HG03460 (cell line): ENCODE results near the gene SPIN1.

Source experiments
- ATAC-seq: cut with Tn5 transposase; IDR thresholded peaks from one replicate; pipeline ENCODE4 v1.9.1; 2021; ENCODE audit not compliant: unreplicated experiment

Gene SPIN1

DNA sequence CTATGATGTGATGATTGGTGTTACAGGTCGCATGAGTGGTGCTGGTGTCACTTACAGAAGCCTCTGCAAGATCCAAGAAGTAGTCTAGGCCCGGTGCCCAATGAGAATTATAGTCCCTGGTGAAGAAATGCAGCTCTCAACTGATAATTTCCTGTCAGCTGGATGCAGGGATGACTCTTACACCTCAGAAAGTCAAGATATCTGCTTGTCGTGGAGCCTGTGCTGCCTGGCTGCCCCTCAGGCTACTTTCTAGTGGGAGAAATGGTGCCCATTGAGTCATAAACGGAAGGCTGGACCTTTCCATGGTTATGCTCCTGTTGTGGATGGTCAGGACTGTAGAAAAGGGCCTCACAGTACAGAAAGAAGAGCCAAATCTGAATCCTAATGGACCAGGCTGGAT lies 99.9 kb downstream of the SPIN1 start:
- ATAC-seq, result no peak

DNA sequence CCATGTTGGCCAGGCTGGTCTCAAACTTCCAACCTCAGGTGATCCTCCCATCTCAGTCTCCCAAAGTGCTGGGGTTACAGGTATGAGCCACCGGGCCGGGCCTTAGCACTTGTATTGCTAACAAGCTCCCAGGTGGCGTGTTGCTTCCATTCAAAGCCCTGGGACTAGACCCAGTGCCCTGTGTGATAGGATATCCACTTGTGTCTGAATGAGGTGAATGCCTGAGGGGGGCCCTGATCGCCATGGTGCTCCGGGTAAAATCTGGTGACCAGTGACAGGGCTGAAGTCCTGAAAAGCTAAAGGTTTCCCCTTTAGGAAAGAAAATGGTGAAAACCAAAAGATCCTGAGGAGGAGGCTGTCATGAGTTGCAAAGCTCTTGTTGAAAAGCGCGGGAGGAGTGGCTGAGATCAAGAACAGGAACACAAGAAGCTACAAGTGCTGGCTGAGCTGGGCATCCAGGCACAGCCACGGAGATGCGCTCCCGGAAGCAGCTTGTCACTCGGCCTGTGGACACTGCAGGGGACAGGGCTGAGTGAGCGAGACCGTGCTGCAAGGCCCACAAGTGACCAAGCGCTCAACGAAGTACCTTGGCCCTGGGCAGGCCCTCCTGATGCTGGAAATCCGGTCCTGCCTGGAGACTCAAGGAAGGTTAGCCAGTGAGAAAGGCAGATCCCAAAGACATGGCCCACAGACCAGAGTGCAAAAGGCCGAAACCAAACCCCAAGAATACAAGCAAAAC lies 106.9 kb downstream of the SPIN1 start:
- no peak for ATAC-seq

DNA sequence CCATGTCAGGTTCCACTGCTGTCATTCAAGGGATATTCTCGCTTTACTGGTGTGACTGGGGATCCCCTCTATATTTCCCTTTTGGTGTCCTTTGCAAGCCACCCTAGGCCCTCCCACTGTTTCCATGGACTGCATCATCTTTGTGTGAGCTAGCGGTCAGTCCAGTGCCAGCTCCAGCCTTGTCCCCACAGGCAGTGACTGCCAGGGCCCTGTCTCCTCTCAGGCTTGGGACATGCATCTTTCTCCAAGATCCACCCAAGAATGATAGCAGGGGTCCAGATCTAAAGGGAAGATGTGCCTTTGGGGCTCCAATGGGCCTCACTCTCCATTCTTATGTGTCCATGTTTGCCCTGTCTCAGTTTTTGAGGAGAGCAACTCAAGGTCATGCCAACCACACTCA lies 109.0 kb downstream of the SPIN1 start:
- no peak for ATAC-seq

DNA sequence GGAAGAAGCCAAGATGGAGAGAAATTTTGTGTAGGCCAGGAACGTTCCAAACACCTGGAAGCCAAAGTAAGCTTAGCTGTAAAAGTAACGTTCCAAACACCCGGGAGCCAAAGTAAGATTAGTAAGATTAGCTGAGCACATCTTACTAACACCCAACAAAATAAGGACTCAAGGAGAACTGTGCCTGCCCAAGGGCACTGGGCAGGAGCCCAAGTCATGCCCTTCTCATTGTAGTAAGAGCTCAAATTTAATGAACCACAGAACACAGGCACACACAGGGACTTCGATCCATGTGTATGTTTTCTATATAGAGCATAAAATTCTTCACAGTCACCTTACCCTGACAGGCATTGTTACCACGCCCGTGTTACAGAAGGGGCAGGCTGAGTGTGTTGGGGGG lies 110.6 kb downstream of the SPIN1 start:
- no peak for ATAC-seq

DNA sequence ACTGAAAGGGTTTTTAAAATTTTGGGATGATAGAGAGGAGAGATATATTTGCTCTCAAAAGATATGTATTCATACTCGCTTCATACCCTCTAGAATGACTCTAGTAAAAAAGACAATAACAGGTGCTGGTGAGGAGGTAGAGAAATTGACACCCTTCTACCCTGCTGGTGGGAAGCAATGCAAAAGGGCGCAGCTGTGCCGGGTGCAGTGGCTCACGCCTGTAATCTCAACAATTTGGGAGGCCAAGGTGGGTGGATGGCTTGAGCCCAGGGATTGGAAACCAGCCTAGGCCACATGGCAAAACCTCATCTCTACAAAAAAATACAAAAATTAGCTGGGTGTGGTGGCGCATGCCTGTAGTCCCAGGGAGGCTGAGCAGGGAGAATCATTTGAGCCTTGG lies 112.8 kb downstream of the SPIN1 start:
- no peak for ATAC-seq

DNA sequence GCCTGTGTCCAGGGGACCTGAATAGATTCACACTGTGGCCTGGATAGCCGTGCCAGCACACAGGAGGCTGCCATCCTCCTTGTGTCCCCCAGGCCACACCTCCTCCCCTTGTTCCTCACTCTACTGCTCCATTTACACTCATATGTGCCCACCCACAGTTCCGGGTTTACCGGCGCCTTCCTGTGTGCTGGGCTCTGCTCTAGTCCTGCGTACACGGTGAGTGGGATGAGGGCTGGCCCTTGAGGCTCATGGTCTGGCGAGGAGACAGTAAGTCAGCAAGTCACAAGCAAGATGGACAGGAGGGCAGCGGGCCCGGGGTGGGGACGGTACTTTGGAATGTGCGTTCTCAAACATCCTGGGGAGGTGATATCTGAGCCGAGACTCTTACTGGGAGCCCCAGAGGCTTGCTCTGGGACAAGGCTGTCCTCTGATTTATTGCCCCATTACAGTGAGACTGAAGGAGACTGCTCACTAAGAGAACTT lies 114.3 kb downstream of the SPIN1 start:
- no peak for ATAC-seq

DNA sequence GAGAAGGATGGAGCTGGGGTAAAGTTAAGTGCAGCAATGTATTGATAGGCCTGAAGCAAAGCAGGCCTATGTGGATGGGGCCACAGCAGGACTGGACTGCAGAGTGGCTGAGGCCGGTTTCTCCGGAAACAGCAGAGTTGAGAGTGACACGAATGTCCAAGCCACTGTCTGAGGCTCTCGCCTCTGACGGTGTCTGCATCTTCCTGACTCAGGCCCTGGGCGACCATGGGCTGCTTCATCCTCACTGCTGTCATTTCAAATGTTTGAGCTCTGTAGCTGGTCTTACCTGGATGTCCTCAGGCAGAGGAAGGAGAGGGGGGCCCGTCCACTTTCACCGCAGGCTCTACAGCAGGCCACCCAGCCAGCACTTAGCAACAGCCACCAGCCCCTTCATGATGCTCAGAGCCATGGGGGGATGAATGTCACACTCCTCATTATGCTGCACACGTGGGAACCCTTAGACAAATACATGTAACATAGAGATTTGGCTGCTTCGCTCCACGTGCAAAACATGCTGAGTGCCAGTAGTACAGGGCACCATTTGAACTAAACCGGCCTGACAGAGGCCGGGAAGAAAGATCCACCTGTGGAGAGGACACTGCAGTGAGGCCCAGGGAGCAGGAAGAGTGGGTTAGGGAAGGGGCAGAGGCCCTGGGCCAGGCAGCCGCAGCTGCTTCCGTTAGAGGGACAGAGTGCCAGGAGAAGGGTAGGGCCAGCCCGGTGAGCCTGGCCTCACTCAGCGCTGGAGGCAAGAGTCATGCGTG lies 115.0 kb downstream of the SPIN1 start:
- no peak for ATAC-seq

- no peak for ATAC-seq
These were observed 115.9 kb downstream of the SPIN1 start for GRCh38 chr9:88503845-88504764.

- no peak for ATAC-seq
These were observed 120.1 kb downstream of the SPIN1 start for GRCh38 chr9:88508326-88508725.

DNA sequence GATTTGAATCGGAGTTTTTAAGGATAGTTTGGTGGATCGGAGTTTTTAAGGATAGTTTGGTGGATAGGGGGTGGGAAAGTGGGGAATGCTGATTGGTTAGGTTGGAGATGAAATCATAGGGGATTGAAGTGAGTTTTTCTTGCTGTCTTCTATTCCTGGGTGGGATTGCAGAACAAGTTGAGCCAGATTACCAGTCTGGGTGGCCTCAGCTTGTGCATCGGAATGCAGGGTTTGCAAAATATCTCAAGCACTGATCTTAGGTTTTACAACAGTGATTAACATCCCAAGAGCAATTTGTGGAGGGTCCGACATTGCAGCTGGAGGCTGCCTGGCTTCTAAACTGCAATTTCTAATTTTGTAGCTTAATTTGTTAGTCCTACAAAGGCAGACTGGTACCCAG lies 123.7 kb downstream of the SPIN1 start:
- ATAC-seq, result no peak

- ATAC-seq, result no peak
These were observed 126.0 kb downstream of the SPIN1 start for GRCh38 chr9:88514247-88514646.

GRCh38 chr9:88521308-88521707 lies 133.1 kb downstream of the SPIN1 start:
- ATAC-seq, result no peak

- no peak for ATAC-seq
These were observed 134.1 kb downstream of the SPIN1 start for GRCh38 chr9:88522360-88522759.

DNA sequence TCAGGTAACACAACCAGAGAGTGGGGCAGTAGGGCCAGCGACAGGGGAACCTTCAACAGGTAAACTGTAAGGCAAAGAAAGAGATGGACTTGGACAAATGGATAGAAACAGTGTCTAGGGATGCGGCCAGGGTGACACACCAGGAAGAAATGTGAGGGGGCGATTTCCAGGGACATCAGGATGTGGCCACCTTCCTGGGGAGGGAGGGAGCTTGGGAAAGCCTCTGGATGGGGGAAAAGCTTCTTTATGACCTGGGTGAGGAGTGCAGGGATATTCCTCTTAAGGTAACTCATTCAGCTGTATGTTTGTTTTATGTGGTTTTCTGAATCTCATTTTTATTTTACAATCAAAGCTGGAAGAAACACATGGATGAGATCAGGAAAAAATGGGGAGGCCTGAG lies 134.8 kb downstream of the SPIN1 start:
- ATAC-seq, result no peak

- no peak for ATAC-seq
These were observed 136.7 kb downstream of the SPIN1 start for GRCh38 chr9:88524911-88525310.

- ATAC-seq, result no peak
These were observed 139.4 kb downstream of the SPIN1 start for GRCh38 chr9:88527618-88528017.
